Rectal smooth muscle tissue (tissue), 1 donor: ENCODE data around the gene DENND2D.

Experiments
- H3K27ac ChIP-seq: one replicate; pipeline ENCODE4 v1.7.0; 2013; ENCODE audit warnings: low read depth, low read length, inconsistent platforms
- H3K27me3 ChIP-seq: one replicate; pipeline ENCODE4 v1.7.0; 2013; ENCODE audit warnings: low read length; ENCODE audit not compliant: control insufficient read depth, insufficient read depth
- H3K36me3 ChIP-seq: one replicate; pipeline ENCODE4 v1.7.0; 2013; ENCODE audit warnings: low read length; ENCODE audit not compliant: control insufficient read depth, insufficient read depth
- H3K4me1 ChIP-seq: one replicate; pipeline ENCODE4 v1.7.0; 2013; ENCODE audit warnings: low read length; ENCODE audit not compliant: control insufficient read depth, insufficient read depth
- H3K4me3 ChIP-seq: one replicate; pipeline ENCODE4 v1.7.0; 2013; ENCODE audit warnings: low read length
- H3K9ac ChIP-seq: one replicate; pipeline ENCODE4 v1.7.0; 2013; ENCODE audit warnings: low read length

Gene DENND2D, protein sequence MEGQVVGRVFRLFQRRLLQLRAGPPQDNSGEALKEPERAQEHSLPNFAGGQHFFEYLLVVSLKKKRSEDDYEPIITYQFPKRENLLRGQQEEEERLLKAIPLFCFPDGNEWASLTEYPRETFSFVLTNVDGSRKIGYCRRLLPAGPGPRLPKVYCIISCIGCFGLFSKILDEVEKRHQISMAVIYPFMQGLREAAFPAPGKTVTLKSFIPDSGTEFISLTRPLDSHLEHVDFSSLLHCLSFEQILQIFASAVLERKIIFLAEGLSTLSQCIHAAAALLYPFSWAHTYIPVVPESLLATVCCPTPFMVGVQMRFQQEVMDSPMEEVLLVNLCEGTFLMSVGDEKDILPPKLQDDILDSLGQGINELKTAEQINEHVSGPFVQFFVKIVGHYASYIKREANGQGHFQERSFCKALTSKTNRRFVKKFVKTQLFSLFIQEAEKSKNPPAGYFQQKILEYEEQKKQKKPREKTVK

DNA sequence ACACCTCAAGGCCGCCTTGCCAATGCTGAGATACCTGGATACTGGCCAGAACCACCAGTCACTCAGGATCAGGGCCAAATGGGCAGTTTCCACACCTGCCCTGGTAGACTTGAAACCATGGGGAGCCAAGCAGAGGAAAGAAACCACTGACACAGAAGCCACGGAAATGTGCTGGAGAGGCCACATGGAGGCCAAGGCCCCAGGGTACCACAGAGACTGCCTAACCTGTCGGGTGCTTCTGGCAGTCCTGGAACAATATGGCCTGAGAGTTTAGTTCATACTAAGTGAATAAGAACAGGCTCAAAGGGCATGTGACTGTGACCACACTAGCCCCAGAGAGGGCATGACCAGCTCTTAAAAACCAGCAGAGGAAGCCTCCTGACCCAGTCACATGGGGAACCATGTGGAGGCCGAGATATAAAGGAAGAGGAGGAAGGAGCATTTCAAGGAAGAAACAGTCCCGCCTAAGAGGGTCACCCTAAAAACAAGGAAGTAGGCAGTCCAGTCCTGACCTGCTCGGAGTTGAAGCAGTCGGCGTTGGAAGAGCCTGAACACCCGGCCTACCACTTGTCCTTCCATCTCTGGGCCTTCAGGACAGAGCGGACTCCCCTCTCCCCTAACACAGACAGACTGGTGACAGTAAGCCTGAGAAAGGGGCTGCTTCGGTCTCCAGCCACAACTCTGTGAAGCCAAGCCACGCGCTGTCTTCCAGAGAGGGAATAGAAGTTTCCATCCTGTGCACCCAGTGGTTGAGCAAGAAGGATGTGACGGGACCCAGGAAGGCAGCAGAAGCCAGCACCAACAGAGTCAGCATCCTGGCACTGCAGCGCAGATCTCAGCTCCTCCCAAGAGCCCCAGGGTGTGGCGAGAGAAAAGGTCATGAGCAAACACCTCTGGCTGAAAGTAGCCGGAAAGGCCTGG lies at the start of gene DENND2D:
Gene DENND2D (minus strand): TSS at position 766 of the 921 bp plus-strand sequence. CDS start 187 bp downstream, at position 579.
- H3K27ac ChIP-seq: no peak within 1 kb of the TSS
- H3K4me3 ChIP-seq: peak within 1 kb of the TSS; percentile 45
- H3K36me3 ChIP-seq: peaks cover 3% of the 10 kb centered on the region
- H3K4me1 ChIP-seq: no peaks in the 10 kb centered on the region
- peaks cover 6% of the 10 kb centered on the region for H3K27me3 ChIP-seq
- no peak within 1 kb of the TSS for H3K9ac ChIP-seq

DNA sequence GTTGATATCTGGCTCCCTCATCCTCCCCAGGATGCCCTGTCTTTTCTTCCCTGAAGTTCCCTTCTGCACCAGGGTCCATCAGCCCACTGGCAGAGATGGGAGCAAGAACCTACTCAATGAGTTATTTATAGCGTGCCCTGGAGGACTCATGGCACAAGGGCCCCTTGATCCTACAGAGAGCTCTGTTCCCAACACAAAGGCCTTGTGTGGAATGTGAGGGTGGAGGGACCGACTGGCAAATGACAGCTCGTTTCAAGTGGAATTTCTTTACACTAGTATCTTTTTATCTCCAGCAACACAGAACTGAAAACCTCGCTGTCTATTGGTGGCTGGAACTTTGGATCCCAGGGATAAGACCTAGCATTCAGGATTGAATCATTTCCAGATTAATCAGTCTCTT lies 49.5 kb upstream of the DENND2D start:
- Histone ChIP-seq H3K27ac (no peak overlapping the region), H3K9ac (no peak overlapping the region), H3K4me1 (no peaks in the 10 kb centered on the region), H3K4me3 (no peak overlapping the region), H3K27me3 (no peaks in the 10 kb centered on the region), H3K36me3 (no peaks in the 10 kb centered on the region)

DNA sequence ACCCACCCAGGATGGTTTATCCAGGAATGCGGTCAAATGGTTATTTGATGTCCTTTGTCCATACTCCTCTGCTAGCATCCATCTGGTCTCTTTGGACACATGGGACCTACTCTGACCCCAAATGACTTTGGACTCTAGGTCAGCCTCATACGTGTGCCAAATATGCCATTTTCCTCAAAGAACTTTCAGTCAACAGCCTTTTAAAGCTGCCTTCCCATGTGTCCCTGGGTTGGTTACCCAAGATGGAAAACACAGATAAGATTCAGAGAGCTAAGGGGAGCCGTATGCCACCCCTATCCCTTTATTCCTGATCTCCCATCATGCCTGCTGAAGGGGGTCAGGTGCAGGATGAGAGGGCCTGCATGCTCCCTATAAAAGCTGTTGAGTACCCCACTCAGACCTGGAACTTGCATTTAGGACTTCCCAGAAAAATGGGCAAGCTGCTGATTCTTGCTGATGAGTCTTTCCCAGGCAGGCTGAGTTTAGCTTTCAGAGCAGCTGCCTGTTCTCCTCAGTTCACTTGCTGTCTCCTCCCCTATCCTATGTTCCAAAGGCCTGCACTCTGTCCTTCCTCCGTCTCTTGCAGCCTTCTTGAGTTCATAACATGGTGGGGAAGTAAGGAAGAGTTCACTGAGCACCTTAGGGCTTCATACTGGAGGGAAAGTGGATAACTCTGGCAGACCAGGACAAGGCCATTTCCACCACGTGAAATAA lies 46.8 kb upstream of the DENND2D start:
- Histone ChIP-seq H3K27me3 (no peaks in the 10 kb centered on the region), H3K27ac (no peak overlapping the region), H3K4me3 (no peak overlapping the region), H3K4me1 (no peaks in the 10 kb centered on the region), H3K9ac (no peak overlapping the region), H3K36me3 (no peaks in the 10 kb centered on the region)

DNA sequence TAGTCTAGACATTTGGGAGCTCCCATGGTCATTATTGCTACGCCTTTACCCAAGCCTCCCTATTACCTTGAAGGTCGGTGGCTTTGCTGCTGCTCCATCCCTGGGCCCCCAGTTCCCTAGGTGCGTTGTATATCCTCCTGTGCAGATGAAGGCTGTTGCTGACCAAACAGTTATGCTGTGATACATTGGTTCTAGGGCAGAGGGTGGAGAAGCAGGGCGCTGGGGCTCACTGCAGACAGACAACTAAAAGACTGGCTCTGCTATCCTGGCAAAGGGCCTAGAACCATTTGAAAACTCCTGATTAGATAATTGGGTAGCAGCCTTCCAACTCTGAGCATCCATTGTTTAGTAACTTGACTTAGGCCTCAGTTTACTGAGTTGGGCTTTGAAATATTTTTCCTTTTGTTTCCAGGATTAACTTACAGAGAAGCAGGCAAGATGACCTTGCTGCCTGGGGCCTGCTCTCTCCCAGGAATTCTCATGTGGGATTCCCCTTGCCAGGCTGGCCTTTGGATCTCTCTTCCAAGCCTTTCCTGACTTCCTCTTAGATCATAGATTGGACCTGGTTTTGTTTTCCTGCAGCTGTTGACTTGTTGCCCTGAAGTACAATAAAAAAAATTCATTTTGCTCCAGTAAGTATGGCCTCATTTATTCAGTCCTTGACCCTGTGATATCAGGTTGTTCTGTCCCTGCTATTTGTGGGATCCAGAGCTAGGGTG lies 42.5 kb upstream of the DENND2D start:
- no peak overlapping the region for H3K27ac ChIP-seq
- no peaks in the 10 kb centered on the region for H3K4me1 ChIP-seq
- no peak overlapping the region for H3K9ac ChIP-seq
- no peaks in the 10 kb centered on the region for H3K27me3 ChIP-seq
- H3K36me3 ChIP-seq: no peaks in the 10 kb centered on the region
- H3K4me3 ChIP-seq: no peak overlapping the region

DNA sequence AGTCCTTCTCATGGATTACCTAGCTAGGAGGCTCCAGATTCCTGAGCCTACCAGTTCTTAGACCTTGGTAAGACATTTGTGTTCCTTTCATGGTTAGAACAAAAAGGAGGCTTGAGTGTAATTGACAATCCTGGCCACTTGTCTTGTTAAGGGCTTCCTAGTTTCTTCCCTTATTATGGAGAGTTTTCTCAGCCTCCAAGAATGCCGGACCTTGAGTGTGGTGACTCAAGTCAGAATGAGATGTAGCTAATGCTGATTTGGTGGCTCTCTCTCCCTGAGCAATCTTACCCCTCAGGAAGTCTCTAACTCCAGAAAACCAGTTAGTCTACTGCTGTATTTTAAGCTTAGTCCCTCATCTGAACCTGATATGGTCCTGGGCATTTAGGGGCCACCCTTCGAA lies 41.4 kb upstream of the DENND2D start:
- Histone ChIP-seq H3K36me3 (no peaks in the 10 kb centered on the region), H3K4me1 (no peaks in the 10 kb centered on the region), H3K4me3 (no peak overlapping the region), H3K27me3 (no peaks in the 10 kb centered on the region), H3K9ac (no peak overlapping the region), H3K27ac (no peak overlapping the region)

DNA sequence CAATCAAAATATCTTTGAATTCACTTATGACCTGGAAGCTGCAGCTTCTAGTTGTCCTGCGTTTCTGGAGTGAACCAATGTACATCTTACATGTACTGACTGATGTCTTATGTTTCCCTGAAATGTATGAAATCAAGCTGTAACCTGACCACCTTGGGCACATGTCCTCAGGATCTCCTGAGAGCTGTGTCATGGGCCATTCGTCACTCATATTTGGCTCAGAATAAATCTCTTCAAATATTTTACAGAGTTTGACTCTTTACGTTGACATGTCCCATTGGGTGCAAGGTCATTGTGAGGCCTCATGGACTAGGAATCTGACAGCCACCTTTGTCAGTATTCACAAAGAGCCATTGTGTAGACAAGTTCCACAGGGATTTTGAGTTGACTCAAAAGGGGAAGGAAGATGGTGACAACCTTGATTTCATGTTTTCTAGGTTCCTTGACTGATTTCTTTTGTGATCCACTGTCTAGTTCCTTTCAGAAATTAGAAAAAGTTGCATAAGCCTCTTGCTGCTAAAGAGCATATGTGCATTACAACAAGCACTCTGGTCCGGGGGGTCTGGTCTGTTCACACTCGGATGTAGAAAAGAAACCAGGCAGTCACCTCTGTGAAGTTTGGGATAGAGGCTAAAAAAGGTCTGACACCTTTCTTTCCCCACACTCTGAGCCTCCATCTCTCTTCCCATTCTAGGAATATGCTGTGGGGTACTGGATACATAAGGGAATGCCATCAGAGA lies 37.8 kb upstream of the DENND2D start:
- no peaks in the 10 kb centered on the region for H3K4me1 ChIP-seq
- no peaks in the 10 kb centered on the region for H3K27me3 ChIP-seq
- H3K27ac ChIP-seq: no peak overlapping the region
- H3K4me3 ChIP-seq: no peak overlapping the region
- no peaks in the 10 kb centered on the region for H3K36me3 ChIP-seq
- no peak overlapping the region for H3K9ac ChIP-seq

DNA sequence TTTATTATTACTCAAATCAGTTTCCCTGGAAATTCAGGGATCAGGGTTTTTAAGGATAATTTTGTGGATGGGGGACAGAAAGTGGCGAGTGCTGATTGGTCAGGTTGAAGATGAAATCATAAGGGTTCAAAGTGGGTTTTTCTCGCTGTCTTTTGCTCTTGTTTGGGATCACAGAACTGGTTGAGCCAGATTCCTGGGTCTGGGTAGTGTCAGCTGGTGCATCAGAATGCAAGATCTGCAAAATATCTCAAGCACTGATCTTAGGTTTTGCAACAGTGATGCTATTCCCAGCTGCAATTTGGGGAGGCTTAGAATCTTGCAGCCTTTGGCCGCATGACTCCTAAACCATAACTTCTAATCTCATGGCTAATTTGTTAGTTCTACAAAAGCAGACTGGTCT lies 36.4 kb upstream of the DENND2D start:
- Histone ChIP-seq H3K27me3 (no peaks in the 10 kb centered on the region), H3K9ac (no peak overlapping the region), H3K36me3 (no peaks in the 10 kb centered on the region), H3K27ac (no peak overlapping the region), H3K4me3 (no peak overlapping the region), H3K4me1 (no peaks in the 10 kb centered on the region)

DNA sequence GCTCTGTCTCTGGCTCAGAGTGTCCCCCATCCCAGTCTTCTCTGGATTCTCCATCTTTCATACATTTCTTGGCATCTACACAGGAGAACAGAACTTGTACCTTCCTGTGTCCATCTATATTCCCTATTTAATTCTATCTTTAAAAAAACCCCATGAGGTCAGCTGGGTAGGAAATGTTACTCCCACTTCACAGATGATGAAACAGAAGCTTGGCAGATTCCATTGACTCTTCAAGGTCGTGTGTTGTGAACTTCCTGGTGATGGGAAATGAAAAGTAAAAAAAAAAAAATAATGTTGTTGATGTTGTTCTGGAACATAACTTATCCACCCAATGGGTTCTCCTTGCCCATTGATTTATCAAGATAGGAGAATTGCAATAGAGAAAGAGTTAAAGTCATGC lies 35.9 kb upstream of the DENND2D start:
- H3K27ac ChIP-seq: no peak overlapping the region
- H3K9ac ChIP-seq: no peak overlapping the region
- H3K27me3 ChIP-seq: no peaks in the 10 kb centered on the region
- H3K4me3 ChIP-seq: no peak overlapping the region
- H3K4me1 ChIP-seq: no peaks in the 10 kb centered on the region
- H3K36me3 ChIP-seq: no peaks in the 10 kb centered on the region

DNA sequence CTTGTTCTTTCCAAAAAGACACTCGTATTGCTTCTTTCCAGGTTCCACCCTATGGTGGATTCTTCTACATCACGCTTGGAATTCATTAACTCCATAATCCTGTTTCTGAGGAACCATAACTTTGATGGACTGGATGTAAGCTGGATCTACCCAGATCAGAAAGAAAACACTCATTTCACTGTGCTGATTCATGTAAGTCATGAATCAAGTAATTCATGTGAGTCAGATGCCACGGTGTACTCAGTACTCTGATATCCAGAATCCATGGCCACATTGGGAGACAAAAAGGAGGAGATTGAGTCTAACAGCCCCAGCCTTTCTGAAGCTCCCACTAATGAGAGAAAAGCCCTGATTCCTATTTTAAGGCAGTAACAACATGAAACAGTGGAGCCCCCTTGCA lies 34.4 kb upstream of the DENND2D start:
- Histone ChIP-seq H3K4me1 (no peaks in the 10 kb centered on the region), H3K36me3 (no peaks in the 10 kb centered on the region), H3K9ac (no peak overlapping the region), H3K27ac (no peak overlapping the region), H3K27me3 (no peaks in the 10 kb centered on the region), H3K4me3 (no peak overlapping the region)

DNA sequence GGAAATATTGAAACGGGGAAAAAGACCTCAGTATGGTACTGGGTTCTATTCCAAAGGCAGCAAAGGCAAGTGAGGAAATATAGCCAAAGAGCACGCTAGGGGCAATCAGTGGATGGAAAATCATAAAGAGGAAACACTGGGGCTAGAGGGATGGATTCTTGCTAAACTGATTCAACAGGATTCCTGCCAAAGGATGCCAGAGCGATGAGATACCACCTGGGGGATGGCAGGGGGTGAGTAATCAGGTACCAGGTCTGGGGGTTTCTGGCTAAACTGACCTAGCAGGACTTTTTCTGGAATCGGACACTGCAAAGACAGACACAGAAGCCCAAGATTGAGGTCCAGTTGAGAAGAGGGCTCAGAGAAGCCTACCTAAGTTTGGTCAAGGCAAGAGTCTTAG lies 33.8 kb upstream of the DENND2D start:
- Histone ChIP-seq H3K4me3 (no peak overlapping the region), H3K9ac (no peak overlapping the region), H3K36me3 (no peaks in the 10 kb centered on the region), H3K4me1 (no peaks in the 10 kb centered on the region), H3K27ac (no peak overlapping the region), H3K27me3 (no peaks in the 10 kb centered on the region)

DNA sequence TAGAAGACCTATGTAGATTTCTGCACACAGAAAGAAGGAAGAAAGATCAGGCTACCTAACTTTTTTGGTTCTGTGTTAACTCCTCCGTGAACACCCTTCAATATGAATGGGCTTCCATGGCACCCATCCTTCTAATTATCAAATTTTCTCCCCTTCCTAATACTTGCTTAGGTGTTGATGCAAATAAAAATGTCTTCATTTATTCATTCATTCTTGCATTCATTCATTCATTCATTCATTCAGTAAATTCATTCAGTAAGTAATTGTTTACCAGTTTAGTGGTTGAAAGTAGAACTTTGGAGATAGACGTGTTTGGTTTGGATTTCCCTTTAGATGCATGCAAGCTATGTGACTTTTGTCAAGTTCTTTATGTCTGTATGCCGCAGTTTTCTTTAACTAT lies 31.7 kb upstream of the DENND2D start:
- H3K36me3 ChIP-seq: no peaks in the 10 kb centered on the region
- H3K4me3 ChIP-seq: no peak overlapping the region
- H3K27me3 ChIP-seq: no peaks in the 10 kb centered on the region
- no peak overlapping the region for H3K27ac ChIP-seq
- H3K9ac ChIP-seq: no peak overlapping the region
- H3K4me1 ChIP-seq: no peaks in the 10 kb centered on the region
